Endothelial cell (in vitro differentiated cells): ENCODE results near the gene SEC11A. TPM values are rescaled to one million over a fixed set of nuclear protein-coding genes. Genes with fewer than 3 reads are reported as not detected.
A peak's percentile ranks its signal among the peaks of the same experiment; 100 is the strongest.

Source experiments
- DNase-seq: peaks from one replicate; pipeline ENCODE4 v3.0.0; 2021; ENCODE audit warnings: low spot score
- H3K27ac Mint-ChIP-seq: one replicate; pipeline ENCODE4 v1.8.0; 2021; ENCODE audit warnings: mixed read lengths, inconsistent platforms; ENCODE audit not compliant: unreplicated experiment
- H3K27me3 Mint-ChIP-seq: one replicate; pipeline ENCODE4 v1.8.0; 2021; ENCODE audit warnings: mild to moderate bottlenecking, moderate library complexity, mixed read lengths, inconsistent platforms; ENCODE audit not compliant: unreplicated experiment
- H3K36me3 Mint-ChIP-seq: one replicate; pipeline ENCODE4 v1.8.0; 2021; ENCODE audit warnings: mild to moderate bottlenecking, low read depth, mixed read lengths, inconsistent platforms; ENCODE audit not compliant: unreplicated experiment
- H3K4me1 Mint-ChIP-seq: one replicate; pipeline ENCODE4 v1.8.0; 2021; ENCODE audit warnings: mild to moderate bottlenecking, mixed read lengths, inconsistent platforms; ENCODE audit not compliant: unreplicated experiment
- H3K4me3 Mint-ChIP-seq: one replicate; pipeline ENCODE4 v1.8.0; 2021; ENCODE audit warnings: mild to moderate bottlenecking, mixed read lengths, inconsistent platforms; ENCODE audit not compliant: unreplicated experiment
- H3K9me3 Mint-ChIP-seq: one replicate; pipeline ENCODE4 v1.8.0; 2021; ENCODE audit warnings: mixed read lengths, inconsistent platforms; ENCODE audit not compliant: unreplicated experiment
- CTCF ChIP-seq: fragments of 200-600 bp; sonication (generic); IDR thresholded peaks from one replicate; pipeline ENCODE4 v1.5.0; 2021; ENCODE audit warnings: antibody characterized with exemption; ENCODE audit not compliant: unreplicated experiment
- total RNA-seq: library from RNA; stranded (reverse); fragmentation: NEBNext Ultra II Directional; extraction: Animal tissue kit (Norgen Biotek cat#: 25700); gene quantifications from one replicate; pipeline ENCODE4 v1.2.1, GENCODE V29; 2021; ENCODE audit not compliant: unreplicated experiment

SEC11A gene
- total RNA-seq, 1 donor from 2014 or later, result 204 TPM

GRCh38 chr15:84685304-84685703 is 30.6 kb downstream of the SEC11A start:
- Mint-ChIP-seq H3K9me3 (no peaks in the 10 kb centered on the region), H3K27me3 (no peaks in the 10 kb centered on the region), H3K27ac (no peak overlapping the region), H3K36me3 (peaks cover 12% of the 10 kb centered on the region), H3K4me3 (no peak overlapping the region), H3K4me1 (peaks cover 10% of the 10 kb centered on the region)
- no peak for TF ChIP-seq CTCF
- no peak for DNase-seq

- Mint-ChIP-seq H3K4me1 (peaks cover 10% of the 10 kb centered on the region), H3K36me3 (peaks cover 9% of the 10 kb centered on the region), H3K27ac (no peak overlapping the region), H3K4me3 (no peak overlapping the region), H3K9me3 (no peaks in the 10 kb centered on the region), H3K27me3 (no peaks in the 10 kb centered on the region)
- no peak for TF ChIP-seq CTCF
- no peak for DNase-seq
Observed at GRCh38 chr15:84684092-84684491, 31.8 kb downstream of the SEC11A start.

- TF ChIP-seq CTCF, result no peak
- Mint-ChIP-seq H3K27ac (peak overlapping the region; percentile 26), H3K36me3 (peaks cover 5% of the 10 kb centered on the region), H3K4me1 (peaks cover 10% of the 10 kb centered on the region), H3K9me3 (no peaks in the 10 kb centered on the region), H3K4me3 (no peak overlapping the region), H3K27me3 (no peaks in the 10 kb centered on the region)
- no peak for DNase-seq
Observed at GRCh38 chr15:84681831-84682230, 34.1 kb downstream of the SEC11A start.

GRCh38 chr15:84671211-84671610 is 44.7 kb downstream of the SEC11A start:
- Mint-ChIP-seq H3K4me1 (peaks cover 3% of the 10 kb centered on the region), H3K4me3 (no peak overlapping the region), H3K9me3 (no peaks in the 10 kb centered on the region), H3K27ac (no peak overlapping the region), H3K36me3 (peaks cover 15% of the 10 kb centered on the region), H3K27me3 (peaks cover 2% of the 10 kb centered on the region)
- DNase-seq, result no peak
- TF ChIP-seq CTCF, result no peak

- Mint-ChIP-seq H3K27ac (no peak overlapping the region), H3K4me3 (no peak overlapping the region), H3K4me1 (peaks cover 3% of the 10 kb centered on the region), H3K36me3 (peaks cover 15% of the 10 kb centered on the region), H3K27me3 (peaks cover 2% of the 10 kb centered on the region), H3K9me3 (no peaks in the 10 kb centered on the region)
- DNase-seq, result no peak
- no peak for TF ChIP-seq CTCF
Observed at GRCh38 chr15:84669726-84670125, 46.2 kb downstream of the SEC11A start.
